Measurements from ENCODE around the gene DDAH2. TPM values are rescaled to one million over a fixed set of nuclear protein-coding genes. Genes with fewer than 3 reads are reported as not detected.

The DDAH2 gene
- total and polyA plus RNA-seq, 4 donors, result 62.9 to 207 (median 168) TPM

GRCh38 chr6:31683591-31683990 lies 45.5 kb downstream of the DDAH2 start:
- peak overlapping the region; percentile 47 for H3K4me3 ChIP-seq (ENCODE audit: low read depth, low read length)
- WGBS (ENCODE audit: insufficient coverage), result 41% methylated on average over 7 of the region's 13 CpGs
- peak overlapping the region; percentile 86 for H3K27ac ChIP-seq (ENCODE audit: low read depth, low read length)
- H3K4me1 ChIP-seq (ENCODE audit: control insufficient read depth, insufficient read depth, low read length), result peaks cover 39% of the 10 kb centered on the region
- no peaks in the 10 kb centered on the region for H3K27me3 ChIP-seq (ENCODE audit: control insufficient read depth, insufficient read depth, low read length)
- H3K9me3 ChIP-seq (ENCODE audit: control insufficient read depth, insufficient read depth, low read length), result no peaks in the 10 kb centered on the region
- DNase-seq (ENCODE audit: low read depth in 4 of 6, low spot score in 6 of 6), result peak in 2 of 6 donors; percentile 23 to 54
- peaks cover 47% of the 10 kb centered on the region for H3K36me3 ChIP-seq (ENCODE audit: control insufficient read depth, insufficient read depth, low read length)

GRCh38 chr6:31681135-31681671 lies 47.9 kb downstream of the DDAH2 start:
- H3K27ac ChIP-seq (ENCODE audit: low read depth, low read length), result peak overlapping the region; percentile 86
- H3K4me1 ChIP-seq (ENCODE audit: control insufficient read depth, insufficient read depth, low read length), result peaks cover 39% of the 10 kb centered on the region
- H3K4me3 ChIP-seq (ENCODE audit: low read depth, low read length), result peak overlapping the region; percentile 66
- H3K27me3 ChIP-seq (ENCODE audit: control insufficient read depth, insufficient read depth, low read length), result no peaks in the 10 kb centered on the region
- no peaks in the 10 kb centered on the region for H3K9me3 ChIP-seq (ENCODE audit: control insufficient read depth, insufficient read depth, low read length)
- peak in 2 of 6 donors; percentile 30 to 61 for DNase-seq (ENCODE audit: low read depth in 4 of 6, low spot score in 6 of 6)
- 2% methylated on average over 36 of the region's 40 CpGs for WGBS (ENCODE audit: insufficient coverage)
- peaks cover 23% of the 10 kb centered on the region for H3K36me3 ChIP-seq (ENCODE audit: control insufficient read depth, insufficient read depth, low read length)

- Histone ChIP-seq H3K27ac (ENCODE audit: low read depth, low read length) (peak within 1 kb of the TSS; percentile 86), H3K27me3 (ENCODE audit: control insufficient read depth, insufficient read depth, low read length) (no peaks in the 10 kb centered on the region), H3K9me3 (ENCODE audit: control insufficient read depth, insufficient read depth, low read length) (no peaks in the 10 kb centered on the region), H3K4me1 (ENCODE audit: control insufficient read depth, insufficient read depth, low read length) (peaks cover 39% of the 10 kb centered on the region), H3K36me3 (ENCODE audit: control insufficient read depth, insufficient read depth, low read length) (peaks cover 16% of the 10 kb centered on the region), H3K4me3 (ENCODE audit: low read depth, low read length) (peak within 1 kb of the TSS; percentile 66)
- DNase-seq (ENCODE audit: low read depth in 4 of 6, low spot score in 6 of 6), result peak in 3 of 6 donors; percentile 48 to 92 (median 90)
- 7% methylated on average over 16 of the region's 17 CpGs for WGBS (ENCODE audit: insufficient coverage)
Measured at GRCh38 chr6:31680226-31681134, 48.6 kb downstream of the DDAH2 start, which contains the start of gene LY6G5C. TSS of gene LY6G5C (minus strand) at chr6:31681067. CDS start at chr6:31680373, 694 bp downstream.

- peaks cover 15% of the 10 kb centered on the region for H3K36me3 ChIP-seq (ENCODE audit: control insufficient read depth, insufficient read depth, low read length)
- no peak for DNase-seq (ENCODE audit: low read depth in 4 of 6, low spot score in 6 of 6)
- H3K4me3 ChIP-seq (ENCODE audit: low read depth, low read length), result no peak overlapping the region
- 74% methylated on average over 7 of the region's 8 CpGs for WGBS (ENCODE audit: insufficient coverage)
- peaks cover 29% of the 10 kb centered on the region for H3K4me1 ChIP-seq (ENCODE audit: control insufficient read depth, insufficient read depth, low read length)
- H3K27ac ChIP-seq (ENCODE audit: low read depth, low read length), result no peak overlapping the region
- no peaks in the 10 kb centered on the region for H3K27me3 ChIP-seq (ENCODE audit: control insufficient read depth, insufficient read depth, low read length)
- no peaks in the 10 kb centered on the region for H3K9me3 ChIP-seq (ENCODE audit: control insufficient read depth, insufficient read depth, low read length)
Measured at GRCh38 chr6:31677955-31678354, 51.1 kb downstream of the DDAH2 start.

Small RNA genes lying within 50 kb of the gene (small RNA-seq; reads per million reads assigned to genes)
- gene LY6G6D (ENCODE audit: low replicate concordance) (not detected), gene MIR4646 (ENCODE audit: low replicate concordance) (not detected), gene MSH5-SAPCD1 (ENCODE audit: low replicate concordance) (not detected), gene RF00019 (ENCODE audit: low replicate concordance) (not detected), gene RNU6-850P (ENCODE audit: low replicate concordance) (not detected), gene SAPCD1 (ENCODE audit: low replicate concordance) (not detected)

Other genes starting within 250 kb of the DDAH2 start
Only the 30 nearest of the 42 such genes appear.
- under 1 TPM in 1 of 2 donors, not detected in 1; 0.11 TPM for gene LTA, start 157.0 kb downstream of the DDAH2 start, total RNA-seq
- gene LTA, start 157.0 kb downstream of the DDAH2 start, polyA plus RNA-seq (ENCODE audit: insufficient read length in 2 of 2), result under 1 TPM; 0.22 to 0.27 TPM
- gene TNF, start 153.7 kb downstream of the DDAH2 start, total RNA-seq, result under 1 TPM in 1 of 2 donors, not detected in 1; 0.39 TPM
- gene TNF, start 153.7 kb downstream of the DDAH2 start, polyA plus RNA-seq (ENCODE audit: insufficient read length in 2 of 2), result under 1 TPM in 1 of 2 donors, not detected in 1; 0.40 TPM
- gene LTB, start 146.9 kb downstream of the DDAH2 start, total RNA-seq, result 1 to 10 TPM in 1 of 2 donors, under 1 TPM in 1; 0.55 to 1.9 TPM
- gene LTB, start 146.9 kb downstream of the DDAH2 start, polyA plus RNA-seq (ENCODE audit: insufficient read length in 2 of 2), result under 1 TPM; 0.35 to 0.50 TPM
- 10 to 100 TPM; 10.8 to 15.2 TPM for gene LST1, start 143.0 kb downstream of the DDAH2 start, total RNA-seq
- gene LST1, start 143.0 kb downstream of the DDAH2 start, polyA plus RNA-seq (ENCODE audit: insufficient read length in 2 of 2), result 10 to 100 TPM in 1 of 2 donors, 1 to 10 TPM in 1; 9.0 to 12.6 TPM
- not detected for gene NCR3, start 136.3 kb downstream of the DDAH2 start, total RNA-seq
- gene NCR3, start 136.3 kb downstream of the DDAH2 start, polyA plus RNA-seq (ENCODE audit: insufficient read length in 2 of 2), result not detected
- gene AIF1, start 114.1 kb downstream of the DDAH2 start, total RNA-seq, result 10 to 100 TPM; 35.5 to 55.0 TPM
- gene AIF1, start 114.1 kb downstream of the DDAH2 start, polyA plus RNA-seq (ENCODE audit: insufficient read length in 2 of 2), result 10 to 100 TPM; 27.8 to 42.5 TPM
- gene PRRC2A, start 108.6 kb downstream of the DDAH2 start, total RNA-seq, result 10 to 100 TPM; 48.7 to 79.6 TPM
- gene PRRC2A, start 108.6 kb downstream of the DDAH2 start, polyA plus RNA-seq (ENCODE audit: insufficient read length in 2 of 2), result 100 to 1,000 TPM; 241 to 250 TPM
- 100 to 1,000 TPM in 1 of 2 donors, 10 to 100 TPM in 1; 88.9 to 184 TPM for gene BAG6, start 76.6 kb downstream of the DDAH2 start, total RNA-seq
- 100 to 1,000 TPM; 249 to 255 TPM for gene BAG6, start 76.6 kb downstream of the DDAH2 start, polyA plus RNA-seq (ENCODE audit: insufficient read length in 2 of 2)
- 1 to 10 TPM in 1 of 2 donors, under 1 TPM in 1; 0.40 to 5.7 TPM for gene APOM, start 73.4 kb downstream of the DDAH2 start, total RNA-seq
- gene APOM, start 73.4 kb downstream of the DDAH2 start, polyA plus RNA-seq (ENCODE audit: insufficient read length in 2 of 2), result 1 to 10 TPM; 6.7 to 9.5 TPM
- 10 to 100 TPM; 12.4 to 23.1 TPM for gene C6orf47, start 68.5 kb downstream of the DDAH2 start, total RNA-seq
- 10 to 100 TPM; 16.8 to 17.8 TPM for gene C6orf47, start 68.5 kb downstream of the DDAH2 start, polyA plus RNA-seq (ENCODE audit: insufficient read length in 2 of 2)
- 10 to 100 TPM in 1 of 2 donors, 1 to 10 TPM in 1; 9.1 to 15.3 TPM for gene GPANK1, start 64.3 kb downstream of the DDAH2 start, total RNA-seq
- 10 to 100 TPM; 16.9 to 19.9 TPM for gene GPANK1, start 64.3 kb downstream of the DDAH2 start, polyA plus RNA-seq (ENCODE audit: insufficient read length in 2 of 2)
- gene CSNK2B, start 63.2 kb downstream of the DDAH2 start, total RNA-seq, result 100 to 1,000 TPM in 1 of 2 donors, 10 to 100 TPM in 1; 54.3 to 183 TPM
- 100 to 1,000 TPM; 213 to 215 TPM for gene CSNK2B, start 63.2 kb downstream of the DDAH2 start, polyA plus RNA-seq (ENCODE audit: insufficient read length in 2 of 2)
- 1 to 10 TPM; 2.1 to 8.6 TPM for gene LY6G5B, start 59.3 kb downstream of the DDAH2 start, total RNA-seq
- gene LY6G5B, start 59.3 kb downstream of the DDAH2 start, polyA plus RNA-seq (ENCODE audit: insufficient read length in 2 of 2), result 10 to 100 TPM; 17.6 to 35.6 TPM
- gene LY6G5C, start 48.2 kb downstream of the DDAH2 start, total RNA-seq, result 1 to 10 TPM in 1 of 2 donors, under 1 TPM in 1; 0.40 to 3.3 TPM
- 10 to 100 TPM in 1 of 2 donors, 1 to 10 TPM in 1; 8.5 to 13.1 TPM for gene LY6G5C, start 48.2 kb downstream of the DDAH2 start, polyA plus RNA-seq (ENCODE audit: insufficient read length in 2 of 2)
- 10 to 100 TPM; 51.8 to 83.6 TPM for gene ABHD16A, start 26.0 kb downstream of the DDAH2 start, total RNA-seq
- gene ABHD16A, start 26.0 kb downstream of the DDAH2 start, polyA plus RNA-seq (ENCODE audit: insufficient read length in 2 of 2), result 10 to 100 TPM; 72.0 to 85.8 TPM
- under 1 TPM in 1 of 2 donors, not detected in 1; 0.30 TPM for gene LY6G6F, start 22.4 kb downstream of the DDAH2 start, total RNA-seq
- gene LY6G6F, start 22.4 kb downstream of the DDAH2 start, polyA plus RNA-seq (ENCODE audit: insufficient read length in 2 of 2), result under 1 TPM in 1 of 2 donors, not detected in 1; 0.27 TPM
- 1 to 10 TPM; 1.1 to 6.6 TPM for gene LY6G6D, start 14.0 kb downstream of the DDAH2 start, total RNA-seq
- 1 to 10 TPM in 1 of 2 donors, under 1 TPM in 1; 0.51 to 2.3 TPM for gene LY6G6D, start 14.0 kb downstream of the DDAH2 start, polyA plus RNA-seq (ENCODE audit: insufficient read length in 2 of 2)
- under 1 TPM in 1 of 2 donors, not detected in 1; 0.17 TPM for gene LY6G6C, start 7.6 kb downstream of the DDAH2 start, total RNA-seq
- 1 to 10 TPM in 1 of 2 donors, under 1 TPM in 1; 0.71 to 1.2 TPM for gene LY6G6C, start 7.6 kb downstream of the DDAH2 start, polyA plus RNA-seq (ENCODE audit: insufficient read length in 2 of 2)
- gene MPIG6B, start 5.9 kb downstream of the DDAH2 start, total RNA-seq, result under 1 TPM in 1 of 2 donors, not detected in 1; 0.17 TPM
- 1 to 10 TPM in 1 of 2 donors, under 1 TPM in 1; 0.81 to 1.3 TPM for gene MPIG6B, start 5.9 kb downstream of the DDAH2 start, polyA plus RNA-seq (ENCODE audit: insufficient read length in 2 of 2)
- gene CLIC1, start 7.2 kb upstream of the DDAH2 start, total RNA-seq, result 100 to 1,000 TPM in 1 of 2 donors, 10 to 100 TPM in 1; 96.3 to 322 TPM
- gene CLIC1, start 7.2 kb upstream of the DDAH2 start, polyA plus RNA-seq (ENCODE audit: insufficient read length in 2 of 2), result 10 to 100 TPM; 73.5 to 87.1 TPM
- gene MSH5, start 10.7 kb upstream of the DDAH2 start, total RNA-seq, result 10 to 100 TPM in 1 of 2 donors, 1 to 10 TPM in 1; 6.2 to 20.2 TPM
- 10 to 100 TPM; 18.9 to 38.8 TPM for gene MSH5, start 10.7 kb upstream of the DDAH2 start, polyA plus RNA-seq (ENCODE audit: insufficient read length in 2 of 2)
- gene SAPCD1, start 33.4 kb upstream of the DDAH2 start, total RNA-seq, result 1 to 10 TPM; 3.4 to 9.5 TPM
- 10 to 100 TPM; 10.5 to 11.1 TPM for gene SAPCD1, start 33.4 kb upstream of the DDAH2 start, polyA plus RNA-seq (ENCODE audit: insufficient read length in 2 of 2)
- gene VWA7, start 48.0 kb upstream of the DDAH2 start, total RNA-seq, result 1 to 10 TPM; 1.8 to 2.9 TPM
- 1 to 10 TPM; 4.0 to 4.3 TPM for gene VWA7, start 48.0 kb upstream of the DDAH2 start, polyA plus RNA-seq (ENCODE audit: insufficient read length in 2 of 2)
- gene VARS1, start 66.5 kb upstream of the DDAH2 start, total RNA-seq, result 10 to 100 TPM; 25.3 to 35.5 TPM
- 10 to 100 TPM; 66.1 to 70.6 TPM for gene VARS1, start 66.5 kb upstream of the DDAH2 start, polyA plus RNA-seq (ENCODE audit: insufficient read length in 2 of 2)
- 10 to 100 TPM; 18.0 to 45.7 TPM for gene LSM2, start 77.7 kb upstream of the DDAH2 start, total RNA-seq
- 10 to 100 TPM; 54.4 to 63.3 TPM for gene LSM2, start 77.7 kb upstream of the DDAH2 start, polyA plus RNA-seq (ENCODE audit: insufficient read length in 2 of 2)
- gene HSPA1L, start 86.0 kb upstream of the DDAH2 start, total RNA-seq, result 1 to 10 TPM; 3.3 to 4.8 TPM
- gene HSPA1L, start 86.0 kb upstream of the DDAH2 start, polyA plus RNA-seq (ENCODE audit: insufficient read length in 2 of 2), result 1 to 10 TPM; 5.1 to 6.1 TPM
- 100 to 1,000 TPM; 221 to 541 TPM for gene HSPA1A, start 86.2 kb upstream of the DDAH2 start, total RNA-seq
- gene HSPA1A, start 86.2 kb upstream of the DDAH2 start, polyA plus RNA-seq (ENCODE audit: insufficient read length in 2 of 2), result 100 to 1,000 TPM; 117 to 175 TPM
- 100 to 1,000 TPM; 285 to 696 TPM for gene HSPA1B, start 98.4 kb upstream of the DDAH2 start, total RNA-seq
- 100 to 1,000 TPM; 113 to 166 TPM for gene HSPA1B, start 98.4 kb upstream of the DDAH2 start, polyA plus RNA-seq (ENCODE audit: insufficient read length in 2 of 2)
- 10 to 100 TPM; 21.9 to 47.5 TPM for gene NEU1, start 133.5 kb upstream of the DDAH2 start, total RNA-seq
- gene NEU1, start 133.5 kb upstream of the DDAH2 start, polyA plus RNA-seq (ENCODE audit: insufficient read length in 2 of 2), result 10 to 100 TPM; 23.6 to 25.5 TPM
- under 1 TPM; 0.20 to 0.55 TPM for gene SLC44A4, start 149.7 kb upstream of the DDAH2 start, total RNA-seq
- 1 to 10 TPM in 1 of 2 donors, under 1 TPM in 1; 1.00 to 1.1 TPM for gene SLC44A4, start 149.7 kb upstream of the DDAH2 start, polyA plus RNA-seq (ENCODE audit: insufficient read length in 2 of 2)